ENCODE measurements around the gene SLC25A3.

DNA sequence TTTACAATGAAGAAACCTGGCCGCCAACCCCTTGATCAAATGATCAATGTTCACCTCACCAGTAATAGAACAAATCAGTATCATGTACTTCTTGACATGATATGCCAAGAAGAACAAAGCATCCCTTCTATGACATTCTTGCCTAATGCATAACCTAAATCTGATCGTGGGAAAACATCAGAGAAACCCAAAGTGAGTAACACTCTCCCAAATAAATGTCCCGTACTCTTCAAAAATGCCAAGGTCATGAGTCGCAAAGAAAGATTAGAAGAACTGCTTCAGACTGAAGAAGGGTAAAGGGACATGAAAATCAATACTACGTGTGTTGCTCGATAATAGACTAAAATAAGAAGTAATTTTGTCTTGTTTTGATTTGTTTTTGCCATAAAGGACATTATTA is 11.4 kb upstream of the SLC25A3 start:
- TF ChIP-seq POLR2A (IDR thresholded peaks at IDR 0.05) = no peak
- TF ChIP-seq, protein P1, sequence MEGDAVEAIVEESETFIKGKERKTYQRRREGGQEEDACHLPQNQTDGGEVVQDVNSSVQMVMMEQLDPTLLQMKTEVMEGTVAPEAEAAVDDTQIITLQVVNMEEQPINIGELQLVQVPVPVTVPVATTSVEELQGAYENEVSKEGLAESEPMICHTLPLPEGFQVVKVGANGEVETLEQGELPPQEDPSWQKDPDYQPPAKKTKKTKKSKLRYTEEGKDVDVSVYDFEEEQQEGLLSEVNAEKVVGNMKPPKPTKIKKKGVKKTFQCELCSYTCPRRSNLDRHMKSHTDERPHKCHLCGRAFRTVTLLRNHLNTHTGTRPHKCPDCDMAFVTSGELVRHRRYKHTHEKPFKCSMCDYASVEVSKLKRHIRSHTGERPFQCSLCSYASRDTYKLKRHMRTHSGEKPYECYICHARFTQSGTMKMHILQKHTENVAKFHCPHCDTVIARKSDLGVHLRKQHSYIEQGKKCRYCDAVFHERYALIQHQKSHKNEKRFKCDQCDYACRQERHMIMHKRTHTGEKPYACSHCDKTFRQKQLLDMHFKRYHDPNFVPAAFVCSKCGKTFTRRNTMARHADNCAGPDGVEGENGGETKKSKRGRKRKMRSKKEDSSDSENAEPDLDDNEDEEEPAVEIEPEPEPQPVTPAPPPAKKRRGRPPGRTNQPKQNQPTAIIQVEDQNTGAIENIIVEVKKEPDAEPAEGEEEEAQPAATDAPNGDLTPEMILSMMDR (IDR thresholded peaks at IDR 0.05) = no peak
- no peak for TF ChIP-seq POLR2AphosphoS5 (IDR thresholded peaks at IDR 0.05; ENCODE audit: insufficient read depth in 1 of 2, low read depth in 1 of 2)
